ENCODE data around the gene TWNK.

GRCh38 chr10:101015582-101015973, 28.2 kb downstream of the TWNK start:
- TF ChIP-seq CTCF (IDR thresholded peaks at IDR 0.05; ENCODE audit: low read depth, low read length), result no peak
- TF ChIP-seq MAX (IDR thresholded peaks at IDR 0.05; ENCODE audit: low read depth, low read length), result no peak
- TF ChIP-seq POLR2A (IDR thresholded peaks at IDR 0.05; ENCODE audit: extremely low read depth, insufficient read length), result no peak
- TF ChIP-seq MYC (IDR thresholded peaks at IDR 0.05; ENCODE audit: low read depth, low read length), result no peak
